SK-N-SH (cell line): ENCODE data around the gene FADS1. TPM values are rescaled to one million over a fixed set of nuclear protein-coding genes. Genes with fewer than 3 reads are reported as not detected.

Experiments
- CTCF ChIA-PET: fragments of 300-600, 350-600 bp; formaldehyde crosslinking; extraction: SDS; loops from one replicate; lab custom pipeline; 2021; lab: Yijun Ruan, JAX
- POLR2A ChIA-PET: fragments of 350-600 bp; sonication (Branson Sonifier 250); formaldehyde crosslinking; extraction: SDS; loops from one replicate; lab custom pipeline; 2020; ENCODE audit warnings: antibody characterized with exemption, inconsistent platforms; lab: Yijun Ruan, JAX
- DNase-seq: peaks from one replicate; pipeline ENCODE4 v3.0.0; 2012
- H2AFZ ChIP-seq: fragments of 200-600 bp; sonication (generic); 2 replicates; pipeline ENCODE4 v1.8.1; 2016; ENCODE audit warnings: antibody characterized with exemption, mild to moderate bottlenecking, low read depth
- H3F3A ChIP-seq: fragments of 200-600 bp; sonication (generic); replicated peaks from 2 replicates; pipeline ENCODE3; 2016; ENCODE audit warnings: antibody characterized with exemption, mild to moderate bottlenecking; ENCODE audit not compliant: insufficient read depth
- H3K27ac ChIP-seq, 2 experiments: fragments of 200-500 bp in 1 of 2; fragments of 200-600 bp in 1 of 2; sonication (Bioruptor generic) in 1 of 2; sonication (generic), shearing (Covaris generic) in 1 of 2; 2 replicates each; pipeline versions ENCODE4 v1.5.1 to v1.6.1; 2014 to 2016; ENCODE audit warnings: low read depth in 2 of 2, inconsistent platforms in 1 of 2, low read length in 1 of 2, mild to moderate bottlenecking in 1 of 2, mixed read lengths in 1 of 2
- H3K27me3 ChIP-seq: fragments of 200-600 bp; sonication (generic), shearing (Covaris generic); 2 replicates; pipeline ENCODE4 v1.6.1; 2016; ENCODE audit warnings: mixed run types; ENCODE audit not compliant: insufficient read depth
- H3K36me3 ChIP-seq, 2 experiments: fragments of 200-500 bp in 1 of 2; fragments of 200-600 bp in 1 of 2; sonication (Bioruptor generic) in 1 of 2; sonication (generic) in 1 of 2; replicated peaks in 1 of 2; 2 replicates each; pipeline versions ENCODE3 to v1.5.1; 2014 to 2016; ENCODE audit warnings: low read length in 1 of 2, mild to moderate bottlenecking in 1 of 2; ENCODE audit not compliant: insufficient read depth in 2 of 2, control insufficient read depth in 1 of 2
- H3K4me1 ChIP-seq, 2 experiments: fragments of 200-500 bp in 1 of 2; fragments of 200-600 bp in 1 of 2; sonication (Bioruptor generic) in 1 of 2; sonication (generic), shearing (Covaris generic) in 1 of 2; 2 replicates each; pipeline versions ENCODE4 v1.5.1 to v1.6.1; 2014 to 2016; ENCODE audit warnings: low read depth in 1 of 2, low read length in 1 of 2, mixed run types in 1 of 2; ENCODE audit not compliant: insufficient read depth in 2 of 2, control insufficient read depth in 1 of 2
- H3K4me2 ChIP-seq: fragments of 200-600 bp; sonication (generic), shearing (Covaris generic); 2 replicates; pipeline ENCODE4 v1.6.1; 2017; ENCODE audit warnings: mixed run types
- H3K4me3 ChIP-seq, 2 experiments: fragments of 200-500 bp in 1 of 2; fragments of 200-600 bp in 1 of 2; sonication (Bioruptor generic) in 1 of 2; sonication (generic), shearing (Covaris generic) in 1 of 2; 2 replicates each; pipeline versions ENCODE4 v1.5.1 to v1.8.1; 2014 to 2016; ENCODE audit warnings: low read depth in 2 of 2, inconsistent platforms in 1 of 2, low read length in 1 of 2, mild to moderate bottlenecking in 1 of 2, mixed read lengths in 1 of 2, moderate library complexity in 1 of 2
- H3K79me2 ChIP-seq: fragments of 200-600 bp; sonication (generic); 2 replicates; pipeline ENCODE4 v1.8.1; 2017; ENCODE audit warnings: mild to moderate bottlenecking; ENCODE audit not compliant: insufficient read depth
- H3K9ac ChIP-seq: fragments of 200-600 bp; sonication (generic); 2 replicates; pipeline ENCODE4 v1.6.1; 2017; ENCODE audit warnings: mixed run types
- H3K9me2 ChIP-seq: fragments of 200-600 bp; sonication (generic); 2 replicates; pipeline ENCODE4 v1.6.1; 2017; ENCODE audit warnings: mixed run types
- H3K9me3 ChIP-seq: fragments of 200-600 bp; sonication (generic); 2 replicates; pipeline ENCODE4 v1.6.1; 2017; ENCODE audit warnings: mixed run types, mild to moderate bottlenecking, moderate library complexity
- H4K20me1 ChIP-seq: fragments of 200-600 bp; sonication (generic); 2 replicates; pipeline ENCODE4 v1.6.1; 2017; ENCODE audit warnings: mild to moderate bottlenecking, mixed run types; ENCODE audit not compliant: insufficient read depth
- FOXJ3 ChIP-seq: sonication (generic); formaldehyde crosslinking; IDR thresholded peaks from 2 replicates; pipeline ENCODE4 v1.5.1; 2020; ENCODE audit warnings: mild to moderate bottlenecking, missing genetic modification reagents
- FOXM1 ChIP-seq: IDR thresholded peaks from 2 replicates; pipeline ENCODE4 v1.4.0; 2012; ENCODE audit warnings: low read depth, mild to moderate bottlenecking
- GABPA ChIP-seq: IDR thresholded peaks from 2 replicates; pipeline ENCODE4 v1.4.0; 2012; ENCODE audit warnings: low read depth, mild to moderate bottlenecking
- GATA2 ChIP-seq: sonication (generic); formaldehyde crosslinking; IDR thresholded peaks from 2 replicates; pipeline ENCODE4 v1.5.0; 2020; ENCODE audit warnings: mild to moderate bottlenecking, missing genetic modification reagents
- MEF2A ChIP-seq: IDR thresholded peaks from 2 replicates; pipeline ENCODE4 v1.4.0; 2012; ENCODE audit warnings: low read depth, borderline replicate concordance
- MXI1 ChIP-seq: IDR thresholded peaks from 2 replicates; pipeline ENCODE4 v1.6.1; 2012; ENCODE audit warnings: mild to moderate bottlenecking, low read depth, low read length, improper control_type of control experiment
- RAD21 ChIP-seq: IDR thresholded peaks from 2 replicates; pipeline ENCODE4 v1.6.1; 2012; ENCODE audit warnings: mild to moderate bottlenecking, low read length
- RXRA ChIP-seq: IDR thresholded peaks from 2 replicates; pipeline ENCODE4 v1.4.0; 2012; ENCODE audit warnings: low read depth, mild to moderate bottlenecking, borderline replicate concordance
- SIN3A ChIP-seq: IDR thresholded peaks from 2 replicates; pipeline ENCODE4 v1.6.1; 2012; ENCODE audit warnings: low read depth, mild to moderate bottlenecking, low read length, moderate library complexity, borderline replicate concordance
- TAF1 ChIP-seq: IDR thresholded peaks from 2 replicates; pipeline ENCODE4 v1.6.1; 2012; ENCODE audit warnings: low read depth, mild to moderate bottlenecking, low read length, moderate library complexity, borderline replicate concordance
- TCF12 ChIP-seq: IDR thresholded peaks from 2 replicates; pipeline ENCODE4 v1.4.0; 2012
- TEAD4 ChIP-seq: IDR thresholded peaks from 2 replicates; pipeline ENCODE4 v1.4.0; 2012; ENCODE audit warnings: mild to moderate bottlenecking, borderline replicate concordance; ENCODE audit not compliant: insufficient read depth
- WGBS: methylation state at CpG from one replicate; pipeline ENCODE4 v1.1.6; 2017; ENCODE audit warnings: low lambda C conversion rate; 5-methylcytosine and 5-hydroxymethylcytosine counted together
- polyA plus RNA-seq, 3 experiments: library from polyadenylated mRNA; depleted of rRNA; stranded (reverse); fragments of >200 nt; gene quantifications; 2 replicates each; pipeline ENCODE4 v1.2.3, GENCODE V29; 2012
- TF ChIP-seq, protein P1 (sequence below): IDR thresholded peaks from 2 replicates; pipeline ENCODE4 v1.6.1; 2012; ENCODE audit warnings: mild to moderate bottlenecking, low read depth, low read length, moderate library complexity
- TF ChIP-seq, protein P2 (sequence below): fragments of 200-600 bp; sonication (generic); IDR thresholded peaks from 2 replicates; pipeline ENCODE4 v1.6.1; 2017; ENCODE audit warnings: antibody characterized with exemption, mild to moderate bottlenecking, moderate library complexity
- TF ChIP-seq, protein P3 (sequence below): IDR thresholded peaks from 2 replicates; pipeline ENCODE4 v1.4.0; 2012; ENCODE audit warnings: low read depth

FADS1 gene
- polyA plus RNA-seq, 1 of the 3 experiments (the other 2 are of a cell fraction): 20.6 TPM

DNA sequence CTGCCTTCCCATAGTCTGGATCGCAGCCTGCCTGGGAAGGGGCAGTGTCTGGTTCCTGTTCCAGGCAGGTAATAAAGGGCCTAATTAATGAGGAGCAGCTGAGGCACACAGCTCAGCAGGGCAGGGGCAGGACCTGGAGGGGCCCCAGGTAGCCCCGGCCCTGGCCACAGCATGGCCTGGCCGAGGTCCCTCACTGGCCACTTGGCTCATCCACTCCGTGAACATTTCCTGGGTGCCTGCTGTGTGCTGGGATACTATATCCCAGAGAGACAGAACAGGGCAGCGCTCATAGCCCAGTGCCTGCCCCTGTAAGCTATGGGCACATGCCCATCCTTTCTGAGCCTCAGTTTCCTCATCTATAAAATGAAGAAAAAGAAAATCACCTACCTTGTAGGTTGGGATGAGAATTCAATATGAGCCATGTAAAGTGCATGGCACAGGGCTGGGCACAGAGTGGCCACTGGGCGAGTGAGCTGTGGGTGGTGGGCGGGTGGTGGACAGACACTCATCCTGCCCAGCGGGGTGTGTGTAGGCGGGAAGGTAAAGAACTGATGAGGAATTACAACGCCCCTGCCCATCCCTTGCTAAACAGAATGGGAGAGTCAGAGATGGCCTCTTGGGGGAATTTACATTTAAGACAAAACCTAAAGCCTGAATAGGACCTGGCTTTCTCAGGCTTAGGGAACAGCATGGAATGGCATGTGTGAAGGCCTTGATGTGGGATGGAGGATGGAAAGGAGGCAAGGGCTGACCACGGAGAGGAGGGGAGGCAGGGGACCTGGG, 55.2 kb downstream of the FADS1 start (continued):
- TF ChIP-seq, protein P1, sequence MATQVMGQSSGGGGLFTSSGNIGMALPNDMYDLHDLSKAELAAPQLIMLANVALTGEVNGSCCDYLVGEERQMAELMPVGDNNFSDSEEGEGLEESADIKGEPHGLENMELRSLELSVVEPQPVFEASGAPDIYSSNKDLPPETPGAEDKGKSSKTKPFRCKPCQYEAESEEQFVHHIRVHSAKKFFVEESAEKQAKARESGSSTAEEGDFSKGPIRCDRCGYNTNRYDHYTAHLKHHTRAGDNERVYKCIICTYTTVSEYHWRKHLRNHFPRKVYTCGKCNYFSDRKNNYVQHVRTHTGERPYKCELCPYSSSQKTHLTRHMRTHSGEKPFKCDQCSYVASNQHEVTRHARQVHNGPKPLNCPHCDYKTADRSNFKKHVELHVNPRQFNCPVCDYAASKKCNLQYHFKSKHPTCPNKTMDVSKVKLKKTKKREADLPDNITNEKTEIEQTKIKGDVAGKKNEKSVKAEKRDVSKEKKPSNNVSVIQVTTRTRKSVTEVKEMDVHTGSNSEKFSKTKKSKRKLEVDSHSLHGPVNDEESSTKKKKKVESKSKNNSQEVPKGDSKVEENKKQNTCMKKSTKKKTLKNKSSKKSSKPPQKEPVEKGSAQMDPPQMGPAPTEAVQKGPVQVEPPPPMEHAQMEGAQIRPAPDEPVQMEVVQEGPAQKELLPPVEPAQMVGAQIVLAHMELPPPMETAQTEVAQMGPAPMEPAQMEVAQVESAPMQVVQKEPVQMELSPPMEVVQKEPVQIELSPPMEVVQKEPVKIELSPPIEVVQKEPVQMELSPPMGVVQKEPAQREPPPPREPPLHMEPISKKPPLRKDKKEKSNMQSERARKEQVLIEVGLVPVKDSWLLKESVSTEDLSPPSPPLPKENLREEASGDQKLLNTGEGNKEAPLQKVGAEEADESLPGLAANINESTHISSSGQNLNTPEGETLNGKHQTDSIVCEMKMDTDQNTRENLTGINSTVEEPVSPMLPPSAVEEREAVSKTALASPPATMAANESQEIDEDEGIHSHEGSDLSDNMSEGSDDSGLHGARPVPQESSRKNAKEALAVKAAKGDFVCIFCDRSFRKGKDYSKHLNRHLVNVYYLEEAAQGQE: no peak
- TF ChIP-seq SIN3A (no peak), RXRA (no peak), GABPA (no peak), TCF12 (no peak)

DNA sequence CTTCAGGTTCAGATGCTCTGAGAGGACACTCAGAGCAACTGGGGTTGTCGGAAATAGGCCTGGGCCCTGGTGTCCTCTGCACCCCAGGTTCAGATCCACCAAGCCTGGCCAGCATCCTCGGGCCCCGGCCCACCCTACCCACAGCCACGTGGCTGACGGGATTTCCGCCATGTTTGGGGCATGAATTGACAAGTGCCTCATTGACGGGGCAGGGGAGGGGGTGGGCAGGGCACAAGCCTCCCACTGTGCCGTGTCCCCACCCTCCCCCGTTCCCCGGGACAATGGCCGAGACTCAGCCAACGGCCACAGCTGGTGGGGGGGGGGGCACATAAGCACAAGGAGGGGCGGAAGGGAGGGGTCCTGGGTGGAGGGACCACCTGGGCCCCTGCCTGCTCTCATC, 55.9 kb downstream of the FADS1 start:
- H3K4me2 ChIP-seq: no peak overlapping the region
- H3K4me3 ChIP-seq: no peak overlapping the region
- H2AFZ ChIP-seq: no peak overlapping the region
- DNase-seq: no peak
- no peaks in the 10 kb centered on the region for H3K27me3 ChIP-seq
- 98% methylated on average over 8 of the region's 13 CpGs for WGBS
- no peak overlapping the region for H3K27ac ChIP-seq
- H3F3A ChIP-seq: no peaks in the 10 kb centered on the region
- no peaks in the 10 kb centered on the region for H4K20me1 ChIP-seq
- H3K36me3 ChIP-seq: no peaks in the 10 kb centered on the region
- ChIA-PET POLR2A (no interaction called here), CTCF (interaction anchor here (0.7 to 14.3 kb wide), 4 partner anchors 13 to 346 kb away, joined by 3 to 140 read pairs (median 7); no protein-coding TSS in a partner anchor)
- H3K9me2 ChIP-seq: no peaks in the 10 kb centered on the region
- TF ChIP-seq MXI1 (no peak), FOXM1 (no peak), TAF1 (no peak), MEF2A (no peak), GATA2 (CRISPR knock-in tag) (no peak), TEAD4 (no peak), RAD21 (no peak), FOXJ3 (CRISPR knock-in tag) (no peak)
- TF ChIP-seq, protein P2, sequence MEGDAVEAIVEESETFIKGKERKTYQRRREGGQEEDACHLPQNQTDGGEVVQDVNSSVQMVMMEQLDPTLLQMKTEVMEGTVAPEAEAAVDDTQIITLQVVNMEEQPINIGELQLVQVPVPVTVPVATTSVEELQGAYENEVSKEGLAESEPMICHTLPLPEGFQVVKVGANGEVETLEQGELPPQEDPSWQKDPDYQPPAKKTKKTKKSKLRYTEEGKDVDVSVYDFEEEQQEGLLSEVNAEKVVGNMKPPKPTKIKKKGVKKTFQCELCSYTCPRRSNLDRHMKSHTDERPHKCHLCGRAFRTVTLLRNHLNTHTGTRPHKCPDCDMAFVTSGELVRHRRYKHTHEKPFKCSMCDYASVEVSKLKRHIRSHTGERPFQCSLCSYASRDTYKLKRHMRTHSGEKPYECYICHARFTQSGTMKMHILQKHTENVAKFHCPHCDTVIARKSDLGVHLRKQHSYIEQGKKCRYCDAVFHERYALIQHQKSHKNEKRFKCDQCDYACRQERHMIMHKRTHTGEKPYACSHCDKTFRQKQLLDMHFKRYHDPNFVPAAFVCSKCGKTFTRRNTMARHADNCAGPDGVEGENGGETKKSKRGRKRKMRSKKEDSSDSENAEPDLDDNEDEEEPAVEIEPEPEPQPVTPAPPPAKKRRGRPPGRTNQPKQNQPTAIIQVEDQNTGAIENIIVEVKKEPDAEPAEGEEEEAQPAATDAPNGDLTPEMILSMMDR: no peak
- TF ChIP-seq, protein P3, sequence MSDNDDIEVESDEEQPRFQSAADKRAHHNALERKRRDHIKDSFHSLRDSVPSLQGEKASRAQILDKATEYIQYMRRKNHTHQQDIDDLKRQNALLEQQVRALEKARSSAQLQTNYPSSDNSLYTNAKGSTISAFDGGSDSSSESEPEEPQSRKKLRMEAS: no peak
- H3K9ac ChIP-seq: no peak overlapping the region
- peaks cover 8 to 20% of the 10 kb centered on the region in 2 experiments; a peak in 2 of 4 replicates for H3K4me1 ChIP-seq
- no peaks in the 10 kb centered on the region for H3K79me2 ChIP-seq
- no peaks in the 10 kb centered on the region for H3K9me3 ChIP-seq
